HG02840 (cell line): Measurements from ENCODE around the gene WNK2.

ENCODE experiments used
- ATAC-seq: cut with Tn5 transposase; IDR thresholded peaks from one replicate; pipeline ENCODE4 v1.9.1; 2021; ENCODE audit warnings: mild to moderate bottlenecking, moderate library complexity, moderate number of reproducible peaks; ENCODE audit not compliant: unreplicated experiment, low FRiP score

Gene WNK2

DNA sequence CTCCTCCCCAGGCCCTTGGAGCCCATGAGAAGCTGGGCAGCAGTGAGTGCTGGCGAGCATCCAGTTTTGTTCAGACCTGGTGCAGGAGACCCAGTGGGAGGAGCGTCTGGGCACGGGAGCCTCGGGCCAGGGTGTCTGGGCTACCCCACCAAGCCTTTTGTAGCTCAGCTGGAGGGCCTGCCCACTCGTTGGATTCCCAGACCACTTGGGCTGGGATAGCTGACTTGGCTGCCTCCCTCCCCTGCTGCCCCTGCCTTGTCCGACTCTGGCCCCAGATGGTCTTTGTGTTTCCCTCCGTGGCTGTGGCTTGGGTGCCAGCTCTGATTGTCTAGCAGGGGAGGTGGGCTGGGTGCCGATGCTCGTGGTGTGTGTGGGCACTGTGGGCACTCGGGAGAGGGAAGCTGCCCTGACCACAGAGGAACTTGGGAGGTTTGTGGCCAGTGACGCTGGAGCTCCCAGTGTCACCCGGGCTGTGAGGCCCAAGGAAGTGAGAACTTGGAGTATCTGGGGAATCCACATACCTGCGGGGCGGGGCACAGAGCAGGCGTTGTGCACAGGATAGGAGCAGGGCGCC, 47.3 kb downstream of the WNK2 start:
- no peak for ATAC-seq

DNA sequence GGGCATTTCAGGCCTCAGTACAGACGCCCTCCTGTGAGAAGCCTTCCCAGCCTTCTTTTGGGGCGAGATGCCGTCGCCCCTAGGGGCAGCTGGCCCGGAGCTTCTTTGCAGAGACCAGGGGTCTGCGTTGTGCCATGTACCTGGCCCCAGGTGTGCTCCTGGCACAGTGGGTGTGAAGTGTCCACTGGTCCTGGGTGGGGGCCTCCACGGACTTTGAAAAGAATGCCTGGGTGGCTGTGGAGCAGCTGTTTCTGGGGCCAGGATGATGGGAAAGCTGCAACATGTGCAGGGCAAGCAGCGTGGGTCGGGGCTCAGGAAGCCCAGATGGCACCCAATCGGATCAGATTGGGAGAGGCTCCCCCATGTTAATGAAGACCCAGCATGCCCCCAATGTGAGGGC, 47.8 kb downstream of the WNK2 start:
- ATAC-seq, result no peak

DNA sequence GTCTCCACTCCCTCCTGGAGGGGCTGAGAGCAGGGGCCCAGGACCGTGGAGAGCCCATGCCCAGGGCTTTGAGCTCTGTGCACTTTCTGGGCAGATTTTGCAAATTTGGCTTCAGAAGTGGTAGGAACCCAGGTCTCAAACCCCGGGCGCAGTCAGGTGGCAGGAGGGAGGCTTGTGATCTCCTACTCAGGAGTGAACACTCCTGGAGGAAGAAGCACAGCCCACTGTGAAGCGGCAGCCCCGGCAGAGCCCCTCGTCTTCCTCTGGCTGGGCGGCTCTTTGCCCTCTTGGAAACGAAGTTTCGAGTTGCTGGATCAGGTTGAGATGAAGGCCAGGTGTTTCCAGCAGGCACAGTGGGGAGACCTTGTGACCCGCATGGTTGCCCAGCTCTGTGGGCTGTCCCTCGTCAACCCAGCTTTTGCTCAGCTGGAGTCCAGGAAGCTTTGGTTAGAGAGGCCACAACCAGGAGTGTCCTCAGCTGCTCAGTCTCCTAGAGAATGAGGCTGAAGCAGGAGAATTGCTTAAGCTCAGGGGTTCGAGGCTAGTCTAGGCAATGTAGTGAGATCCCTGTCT, 48.5 kb downstream of the WNK2 start:
- ATAC-seq, result no peak

DNA sequence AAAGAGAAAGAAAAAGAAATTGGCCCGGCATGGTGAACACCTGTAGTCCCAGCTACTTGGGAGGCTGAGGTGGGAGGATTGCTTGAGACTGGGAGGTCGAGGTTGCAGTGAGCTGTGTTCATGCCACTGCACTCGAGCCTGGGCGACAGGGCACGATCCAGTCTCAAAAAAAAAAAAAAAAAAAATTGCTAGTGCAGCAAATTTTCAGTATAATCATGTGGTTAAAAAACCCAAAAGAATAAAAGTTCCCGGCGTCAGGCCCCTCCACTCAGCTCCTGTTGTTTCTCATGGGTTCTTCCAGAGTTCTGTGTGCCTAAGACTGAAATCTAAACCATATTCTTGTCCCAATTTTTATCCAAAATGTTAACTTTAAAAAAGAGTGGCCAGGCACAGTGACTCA, 49.1 kb downstream of the WNK2 start:
- ATAC-seq, result no peak

DNA sequence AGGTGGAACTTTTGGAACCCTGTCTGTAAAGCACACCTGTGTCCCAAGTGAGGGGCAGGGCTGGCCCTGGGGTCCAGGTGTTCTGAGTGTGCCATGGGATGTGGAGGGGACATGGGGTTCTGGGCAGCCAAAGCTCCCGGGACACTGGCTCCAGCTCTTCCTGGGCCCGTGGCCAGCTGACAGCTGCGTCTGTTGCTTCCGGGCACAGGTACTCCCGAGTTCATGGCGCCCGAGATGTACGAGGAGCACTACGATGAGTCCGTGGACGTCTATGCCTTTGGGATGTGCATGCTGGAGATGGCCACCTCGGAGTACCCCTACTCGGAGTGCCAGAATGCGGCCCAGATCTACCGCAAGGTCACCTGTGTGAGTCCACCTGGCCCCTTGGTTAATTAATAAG, 50.7 kb downstream of the WNK2 start:
- no peak for ATAC-seq

DNA sequence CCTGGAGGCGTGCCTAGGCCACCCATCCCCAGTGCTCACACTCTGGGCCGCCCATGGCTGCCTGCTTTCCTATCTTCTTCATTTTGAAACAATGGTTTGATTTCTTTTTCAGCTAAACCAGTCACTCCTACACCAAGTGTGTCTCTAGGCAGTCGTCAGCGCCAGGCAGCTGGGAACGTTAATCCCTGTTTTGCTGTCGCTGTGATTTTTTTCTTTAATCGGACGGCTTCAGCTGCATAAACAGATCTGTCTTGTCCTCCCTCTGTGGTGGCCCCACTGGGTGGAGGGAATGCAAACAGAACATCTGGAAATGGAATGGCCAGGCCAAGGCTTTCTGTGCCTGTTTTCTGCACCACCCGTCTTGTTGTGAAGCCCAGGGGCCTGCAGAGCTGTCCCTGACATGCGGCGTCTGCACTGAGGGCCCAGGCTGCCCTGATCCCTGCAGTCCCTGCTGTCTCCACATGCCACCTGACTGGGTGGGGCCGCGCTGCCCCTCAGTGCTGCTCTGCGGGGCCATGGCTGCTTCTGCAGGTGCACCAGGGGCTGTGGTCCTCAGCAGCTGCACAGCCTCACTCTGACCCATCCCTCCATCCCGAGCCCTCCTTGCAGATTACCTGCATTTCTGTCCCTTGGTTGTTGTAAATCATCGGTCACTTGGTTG, 51.5 kb downstream of the WNK2 start:
- no peak for ATAC-seq

DNA sequence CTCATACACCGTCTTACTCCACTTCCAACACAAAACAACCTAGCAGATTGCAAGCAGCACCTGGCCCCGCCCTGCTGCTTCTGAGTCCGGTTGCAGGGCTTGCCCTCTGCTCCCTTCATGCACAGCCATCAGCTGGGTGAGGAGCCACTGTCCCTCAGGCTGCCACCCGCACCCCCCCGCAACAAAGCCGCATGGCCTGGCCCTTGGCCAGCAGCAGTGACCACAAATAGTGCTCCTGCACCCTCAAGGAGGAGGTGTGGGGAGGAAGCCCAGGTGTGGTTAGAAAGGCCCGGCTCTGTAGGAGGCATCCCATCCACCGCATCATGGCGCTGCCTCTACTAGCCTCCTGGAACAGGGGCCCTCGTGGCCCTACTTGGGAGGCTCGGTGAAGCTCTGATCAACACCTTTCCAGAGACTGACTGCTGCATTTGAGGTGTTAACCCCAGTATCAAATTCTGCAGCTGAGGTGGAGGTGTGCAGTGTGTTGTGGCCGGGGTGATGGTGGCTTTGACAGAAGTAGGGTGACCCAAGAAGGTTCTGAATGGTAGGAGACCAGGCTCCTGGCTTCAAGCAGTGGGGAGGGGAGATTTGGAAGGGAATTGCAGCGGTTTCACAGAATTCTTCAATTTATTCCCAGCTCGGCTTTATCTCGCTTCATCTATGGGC, 52.7 kb downstream of the WNK2 start:
- ATAC-seq, result no peak

DNA sequence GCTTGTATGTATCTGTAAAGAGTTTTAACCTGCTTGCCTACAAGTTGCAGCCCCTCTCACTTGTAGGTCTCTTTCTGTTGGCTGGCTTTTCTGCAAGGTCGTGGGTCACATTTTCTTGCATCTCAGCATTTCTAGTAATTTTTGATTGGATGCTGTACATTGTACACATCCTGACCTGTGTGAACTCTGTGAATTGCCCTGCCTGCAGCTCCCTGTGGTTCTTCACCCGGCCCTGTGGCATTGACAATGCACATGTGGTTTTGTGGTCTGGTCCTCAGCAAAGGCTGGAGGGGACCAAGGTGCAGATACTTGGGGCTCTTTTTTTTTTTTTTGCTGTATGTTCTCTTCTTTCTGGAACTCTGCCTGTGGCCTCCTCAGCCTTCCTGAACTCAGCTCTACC, 53.6 kb downstream of the WNK2 start:
- ATAC-seq, result no peak

DNA sequence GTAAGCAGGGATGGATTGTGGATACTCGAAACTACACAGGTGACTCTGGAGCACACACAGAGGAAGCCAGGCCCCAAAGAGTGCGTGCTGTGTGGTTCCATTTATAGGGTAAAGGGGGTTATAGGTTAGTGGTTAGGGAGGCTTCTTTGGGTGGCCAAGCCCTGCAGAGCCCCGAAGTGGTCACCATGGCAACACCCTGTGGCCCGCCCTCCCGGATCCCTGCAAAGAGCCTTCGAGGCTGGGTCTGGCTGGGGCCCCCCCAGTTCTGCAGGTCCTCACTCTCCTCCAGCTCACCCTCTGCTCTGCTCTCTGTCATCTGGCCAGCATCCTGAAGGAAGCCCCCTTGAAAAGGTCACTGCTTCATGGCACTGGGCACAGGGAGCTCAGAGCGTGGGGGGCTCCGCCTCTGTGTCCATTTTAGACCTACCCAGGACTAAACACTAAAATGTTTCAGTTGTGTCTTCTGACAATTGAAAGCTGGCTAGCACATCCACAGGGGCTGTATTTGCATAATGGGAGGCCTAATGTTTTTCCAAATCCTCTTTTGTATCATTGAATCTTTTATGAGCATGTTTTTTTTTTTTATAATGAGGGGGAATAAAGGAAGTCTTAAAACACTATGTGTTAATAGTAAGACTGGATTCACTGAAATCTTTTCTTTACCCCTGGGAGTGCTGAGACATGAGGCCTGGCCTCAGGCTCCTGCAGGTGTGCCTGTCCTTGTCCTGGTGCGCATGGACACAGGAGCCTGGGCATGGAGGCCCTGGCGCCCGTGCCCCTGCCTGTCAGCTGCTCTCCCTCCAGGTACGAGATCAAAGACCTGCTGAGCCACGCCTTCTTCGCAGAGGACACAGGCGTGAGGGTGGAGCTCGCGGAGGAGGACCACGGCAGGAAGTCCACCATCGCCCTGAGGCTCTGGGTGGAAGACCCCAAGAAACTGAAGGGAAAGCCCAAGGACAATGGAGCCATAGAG, 55.3 kb downstream of the WNK2 start:
- no peak for ATAC-seq

DNA sequence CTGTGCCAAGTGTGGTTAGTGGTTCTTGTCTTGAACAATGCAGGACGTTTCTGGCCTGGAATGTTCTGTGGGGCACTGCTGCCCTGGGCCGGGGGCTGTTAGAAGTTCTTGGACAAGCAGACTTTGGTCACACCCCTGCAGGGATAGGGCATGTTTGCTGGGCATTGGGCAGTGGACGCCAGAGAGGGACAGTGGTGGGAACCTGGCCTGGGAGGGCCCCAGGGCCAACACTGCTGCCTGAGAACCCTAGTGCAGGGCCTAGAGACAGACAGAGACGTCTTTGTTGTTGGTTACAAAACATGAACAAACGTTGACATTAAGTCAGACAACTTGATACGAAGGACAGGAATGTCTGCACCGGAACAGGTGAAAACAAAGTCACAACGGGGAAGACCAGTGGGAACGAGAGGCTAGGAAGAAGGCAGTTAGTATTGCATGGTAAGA, 57.0 kb downstream of the WNK2 start:
- ATAC-seq, result no peak

DNA sequence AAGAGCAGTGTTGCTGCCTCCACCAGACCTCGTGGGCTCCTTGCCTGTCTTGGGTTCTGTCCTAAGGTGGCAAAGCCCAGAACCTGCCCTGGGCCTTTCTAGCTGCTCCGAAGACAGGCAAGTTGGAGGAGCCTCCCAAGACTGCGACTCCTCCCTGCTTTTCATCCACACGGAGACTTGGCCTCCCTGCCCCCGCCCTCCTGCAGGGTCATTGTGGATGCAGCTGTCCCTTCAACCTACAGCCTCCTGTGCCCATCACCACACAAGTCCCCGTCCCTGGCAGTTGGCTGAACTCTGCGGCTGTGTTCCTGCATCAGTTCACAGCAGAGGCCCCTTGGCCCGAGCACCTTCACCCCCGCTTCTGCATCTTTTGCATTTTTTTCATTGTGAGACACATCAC, 59.2 kb downstream of the WNK2 start:
- no peak for ATAC-seq

DNA sequence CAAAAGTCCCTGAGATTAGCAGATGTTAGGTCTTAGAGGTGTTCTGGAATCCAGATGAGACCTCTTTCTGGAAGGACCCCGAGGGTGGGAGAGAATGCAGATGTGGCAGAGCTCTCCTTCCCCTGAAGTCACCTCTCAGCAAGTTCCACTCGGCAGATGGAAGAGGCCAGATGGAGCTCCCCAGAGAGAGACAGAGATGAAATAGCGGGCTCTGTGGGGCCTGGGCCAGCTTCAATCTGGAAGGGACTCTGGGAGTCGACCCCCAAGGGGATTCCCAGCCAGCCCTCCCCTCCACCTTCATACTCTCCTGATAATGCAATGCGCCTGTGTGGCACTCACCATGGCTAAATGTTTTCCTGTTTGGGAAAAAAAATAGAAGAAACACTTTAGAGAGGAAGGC, 60.2 kb downstream of the WNK2 start:
- no peak for ATAC-seq

DNA sequence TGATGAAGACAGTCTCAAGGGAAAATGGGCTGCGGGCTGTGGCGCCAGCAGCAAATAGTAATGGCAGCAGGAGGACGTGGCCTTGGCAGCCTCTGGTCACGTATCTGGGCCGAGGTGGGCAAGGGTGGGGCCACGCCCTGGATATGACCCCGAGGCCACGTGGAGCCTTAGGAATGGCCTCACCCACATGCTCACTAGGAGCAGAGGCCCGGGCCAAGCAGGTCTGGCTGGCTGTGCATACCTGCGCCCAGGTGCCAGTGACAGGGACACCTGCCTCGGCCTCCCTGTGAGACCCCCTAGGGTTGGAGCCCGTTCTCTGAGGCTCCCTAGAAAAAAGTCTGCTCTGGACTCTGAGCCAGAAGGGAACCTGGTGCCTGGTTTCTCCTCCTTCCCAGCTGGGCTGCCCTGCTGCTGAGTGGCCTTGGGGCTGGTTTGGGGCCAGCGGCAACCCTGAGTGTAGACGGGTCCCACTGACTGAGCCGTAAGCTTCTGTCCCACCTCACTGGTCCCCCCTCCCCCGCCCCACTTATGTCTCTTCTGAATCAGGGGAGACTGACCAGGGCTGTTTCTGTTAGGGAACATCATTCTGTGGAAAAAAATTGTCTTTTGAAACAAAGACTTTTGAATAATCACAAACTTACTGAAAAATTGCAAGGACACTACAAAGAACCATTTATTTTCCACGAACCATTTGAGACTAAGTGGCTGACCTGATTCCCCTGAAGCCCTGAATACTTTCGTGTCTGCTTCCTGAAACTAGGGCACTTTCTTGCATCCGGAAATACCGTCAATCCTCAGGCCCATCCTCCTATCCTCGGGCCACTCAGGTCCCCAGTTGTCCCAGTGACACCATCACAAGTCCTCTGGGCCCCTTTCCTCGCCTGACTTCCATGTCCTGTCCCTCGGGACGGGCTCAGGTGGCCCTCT, 60.8 kb downstream of the WNK2 start:
- no peak for ATAC-seq

DNA sequence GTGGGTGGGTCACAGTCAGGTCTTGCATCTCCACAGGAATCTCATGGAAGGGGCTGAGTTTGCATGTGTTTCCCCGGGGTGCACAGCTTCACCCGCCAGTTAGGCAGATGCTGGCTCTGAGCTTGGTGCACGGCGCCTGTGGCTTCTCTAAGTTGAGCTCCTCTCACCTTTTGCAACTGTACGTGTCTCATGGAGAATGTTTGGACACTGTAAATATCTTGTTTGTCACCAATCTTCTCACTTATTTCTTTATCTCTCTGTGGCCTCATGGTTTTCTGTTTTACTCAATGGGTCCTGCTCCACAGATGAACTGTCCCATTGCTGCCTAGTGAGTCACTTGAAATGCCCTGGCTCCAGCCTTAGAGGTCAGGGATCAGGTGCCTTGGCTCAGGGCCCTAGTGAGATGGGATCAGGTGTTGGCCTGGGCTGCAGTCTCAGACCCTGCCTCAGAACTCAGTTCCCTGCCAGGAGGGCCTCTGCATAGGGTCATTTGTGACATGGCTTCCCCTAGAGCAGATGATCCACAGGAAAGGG, 61.6 kb downstream of the WNK2 start:
- ATAC-seq, result no peak

DNA sequence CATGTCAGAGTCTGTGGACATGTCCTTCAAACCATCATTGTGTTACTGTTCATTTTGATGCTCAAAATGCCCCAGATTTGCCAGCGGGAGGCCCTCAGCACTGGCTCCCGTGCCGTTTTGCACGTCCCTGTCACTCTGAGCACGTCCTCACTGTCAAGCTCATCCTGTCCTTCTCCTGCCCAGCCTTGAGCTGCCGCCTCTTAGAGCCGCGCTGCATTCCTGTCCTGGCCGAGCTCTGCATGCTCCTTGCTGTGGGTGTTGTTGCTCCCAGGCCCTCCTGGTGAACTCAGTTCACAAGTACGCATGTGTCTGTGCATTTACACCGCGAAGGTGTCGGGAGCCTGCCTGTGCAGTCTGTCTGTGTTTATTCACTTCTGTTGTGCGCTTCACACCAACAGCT, 62.2 kb downstream of the WNK2 start:
- no peak for ATAC-seq

DNA sequence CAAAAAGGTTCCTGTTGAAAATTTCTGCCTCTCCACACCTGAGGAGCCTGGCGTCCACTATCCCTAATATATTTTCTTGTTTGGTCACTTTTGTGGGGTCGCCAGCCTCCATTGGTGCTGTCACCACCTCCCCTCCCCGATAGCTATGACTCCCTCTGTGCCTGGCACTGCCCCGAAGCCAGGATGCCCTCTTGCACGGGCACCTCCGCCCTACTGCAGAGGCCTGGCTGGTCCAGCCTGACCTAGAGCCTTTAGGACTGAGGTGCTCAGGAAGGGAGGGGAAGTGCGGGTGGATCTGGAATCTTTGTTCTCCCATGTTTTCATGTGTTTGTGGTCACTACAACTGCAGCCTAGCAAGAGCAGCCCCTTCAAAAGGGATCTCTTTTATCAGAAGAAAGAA, 62.6 kb downstream of the WNK2 start:
- no peak for ATAC-seq

DNA sequence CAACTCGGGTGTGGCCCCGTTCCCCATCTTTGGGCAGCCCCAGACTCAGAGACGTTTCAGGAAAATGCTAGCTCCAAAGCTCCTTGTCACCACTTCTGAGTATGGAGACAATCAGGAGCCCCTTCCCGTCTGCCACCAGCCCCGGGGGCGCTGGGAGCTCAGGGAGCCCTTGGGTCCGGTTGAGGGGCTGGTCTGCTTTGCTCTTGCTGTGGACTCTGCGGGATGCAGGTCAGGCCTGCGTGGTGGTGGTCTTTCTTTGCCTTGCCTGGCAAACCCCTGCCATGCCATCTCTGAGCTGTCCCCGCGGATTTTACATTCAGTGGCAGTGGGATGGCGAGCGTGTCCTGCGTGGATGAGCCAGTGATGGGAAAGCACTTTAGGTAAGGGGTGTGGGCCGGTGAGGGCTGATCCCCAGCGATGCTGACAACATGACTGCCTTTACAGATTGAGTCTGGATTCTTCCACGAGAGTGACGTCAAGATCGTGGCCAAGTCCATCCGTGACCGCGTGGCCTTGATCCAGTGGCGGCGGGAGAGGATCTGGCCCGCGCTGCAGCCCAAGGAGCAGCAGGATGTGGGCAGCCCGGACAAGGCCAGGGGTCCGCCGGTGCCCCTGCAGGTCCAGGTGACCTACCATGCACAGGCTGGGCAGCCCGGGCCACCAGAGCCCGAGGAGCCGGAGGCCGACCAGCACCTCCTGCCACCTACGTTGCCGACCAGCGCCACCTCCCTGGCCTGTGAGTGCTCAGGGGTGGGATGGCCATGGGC, 63.3 kb downstream of the WNK2 start:
- no peak for ATAC-seq

DNA sequence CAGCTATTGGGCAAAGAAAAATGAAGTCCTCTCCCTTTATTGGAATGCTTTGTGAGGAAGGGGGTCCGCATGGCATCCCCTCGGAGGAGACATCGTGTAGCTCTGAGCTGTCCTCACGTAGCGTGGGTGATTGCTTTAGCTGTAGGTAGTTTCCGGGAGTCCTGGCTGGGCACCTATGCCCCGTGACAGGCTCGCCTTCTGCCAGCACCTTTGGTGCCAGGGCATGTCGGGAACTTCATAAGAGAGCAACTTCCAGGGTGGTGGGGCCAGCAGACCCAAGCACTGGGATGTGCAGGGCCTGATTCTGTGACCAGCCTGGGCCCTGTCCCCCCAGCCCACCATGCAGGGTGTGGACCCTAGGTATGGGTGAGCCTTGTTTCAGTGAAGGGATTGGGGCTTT, 64.0 kb downstream of the WNK2 start:
- ATAC-seq, result no peak
